Measurements from ENCODE around the gene ABCE1.

DNA sequence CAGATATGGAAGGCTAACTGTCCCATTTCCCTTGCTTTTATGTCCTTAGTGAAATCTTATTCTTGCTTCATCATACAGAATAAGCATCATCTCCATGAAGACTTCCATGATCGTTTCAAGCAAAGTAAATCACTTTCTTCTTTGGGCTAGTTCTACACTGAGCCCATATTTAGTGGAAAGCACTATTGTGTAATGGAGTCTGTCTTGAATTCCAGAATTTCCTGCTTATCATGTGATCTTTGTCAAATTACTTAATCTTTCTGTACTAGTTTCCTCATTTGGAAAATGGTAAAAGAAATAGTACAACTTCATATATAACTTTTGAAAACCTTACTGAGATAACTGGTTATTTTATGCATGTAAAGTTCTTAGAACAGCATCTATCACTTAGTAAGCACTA is 7.7 kb upstream of the ABCE1 start:
- TF ChIP-seq POLR2A (IDR thresholded peaks at IDR 0.05) (no peak), EP300 (IDR thresholded peaks at IDR 0.05) (no peak)
- TF ChIP-seq, protein P1, sequence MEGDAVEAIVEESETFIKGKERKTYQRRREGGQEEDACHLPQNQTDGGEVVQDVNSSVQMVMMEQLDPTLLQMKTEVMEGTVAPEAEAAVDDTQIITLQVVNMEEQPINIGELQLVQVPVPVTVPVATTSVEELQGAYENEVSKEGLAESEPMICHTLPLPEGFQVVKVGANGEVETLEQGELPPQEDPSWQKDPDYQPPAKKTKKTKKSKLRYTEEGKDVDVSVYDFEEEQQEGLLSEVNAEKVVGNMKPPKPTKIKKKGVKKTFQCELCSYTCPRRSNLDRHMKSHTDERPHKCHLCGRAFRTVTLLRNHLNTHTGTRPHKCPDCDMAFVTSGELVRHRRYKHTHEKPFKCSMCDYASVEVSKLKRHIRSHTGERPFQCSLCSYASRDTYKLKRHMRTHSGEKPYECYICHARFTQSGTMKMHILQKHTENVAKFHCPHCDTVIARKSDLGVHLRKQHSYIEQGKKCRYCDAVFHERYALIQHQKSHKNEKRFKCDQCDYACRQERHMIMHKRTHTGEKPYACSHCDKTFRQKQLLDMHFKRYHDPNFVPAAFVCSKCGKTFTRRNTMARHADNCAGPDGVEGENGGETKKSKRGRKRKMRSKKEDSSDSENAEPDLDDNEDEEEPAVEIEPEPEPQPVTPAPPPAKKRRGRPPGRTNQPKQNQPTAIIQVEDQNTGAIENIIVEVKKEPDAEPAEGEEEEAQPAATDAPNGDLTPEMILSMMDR (IDR thresholded peaks at IDR 0.05): no peak

Data from tibial nerve (tissue), 4 donors.